ENCODE measurements around the gene SLC7A9. TPM values are rescaled to one million over a fixed set of nuclear protein-coding genes. Genes with fewer than 3 reads are reported as not detected.

SLC7A9 gene
- total and polyA plus RNA-seq, 10 of the 15 experiments (the other 5 are each of a cell fraction or from before 2014, with no cell fraction given) = 0.13 to 0.17 TPM; not detected in 8

DNA sequence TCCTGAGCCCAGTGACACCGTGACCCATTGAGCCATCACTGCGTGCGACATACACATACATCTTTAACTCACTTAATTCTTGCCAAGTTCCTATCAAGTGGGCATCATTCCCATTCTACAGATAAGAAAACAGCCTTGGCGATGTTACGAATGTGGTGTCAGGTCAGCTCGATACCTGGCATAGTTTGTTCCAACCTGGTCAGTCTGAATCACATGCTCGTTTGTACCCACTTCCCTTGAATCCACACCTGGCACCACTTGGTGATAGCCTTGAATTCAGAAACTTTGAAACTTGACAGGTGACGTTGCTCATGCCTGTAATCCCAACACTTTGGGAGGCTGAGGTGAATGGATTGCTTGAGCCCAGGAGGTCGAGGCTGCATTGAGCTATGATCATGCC, 59.1 kb downstream of the SLC7A9 start (continued):
- no peak for TF ChIP-seq NR2C2 (IDR thresholded peaks at IDR 0.05; ENCODE audit: borderline replicate concordance, control insufficient read depth, insufficient read length, low read depth)

DNA sequence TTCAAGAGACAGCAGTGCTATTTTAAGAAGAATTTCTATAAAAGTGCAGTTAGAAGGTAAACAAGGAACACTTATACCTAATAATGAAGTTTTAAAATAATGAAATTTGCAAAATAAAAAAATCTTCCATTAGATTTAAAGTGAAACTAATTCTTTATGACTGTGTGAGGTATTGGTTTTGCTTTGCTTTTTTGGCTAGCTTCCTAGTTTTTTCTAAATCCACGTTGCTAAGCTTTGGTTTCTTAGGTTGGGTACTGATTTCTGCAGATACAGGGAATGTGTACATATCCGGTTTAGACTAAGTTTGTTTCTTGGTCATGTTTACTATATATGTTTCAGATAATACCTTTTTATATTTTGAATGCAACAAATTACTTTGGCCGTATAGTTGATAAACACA, 59.8 kb downstream of the SLC7A9 start:
- 33% methylated on average over 3 of the region's 3 CpGs for WGBS (ENCODE audit: insufficient coverage, insufficient replicate concordance, low lambda C conversion rate, missing lambda C conversion rate)
- Histone ChIP-seq H2AFZ (ENCODE audit: control insufficient read depth, low read depth, low read length) (no peak overlapping the region), H3K27ac (ENCODE audit: control insufficient read depth, insufficient read depth) (no peak overlapping the region), H3K4me3 (no peak overlapping the region), H3K27me3 (replicated peaks in 1 of 2; ENCODE audit: control insufficient read depth in 2 of 2, insufficient read depth in 2 of 2, low read length in 1 of 2) (no peaks in the 10 kb centered on the region), H3K79me2 (ENCODE audit: control insufficient read depth, insufficient read depth, low read length) (no peaks in the 10 kb centered on the region), H4K20me1 (ENCODE audit: control insufficient read depth, insufficient read depth) (no peaks in the 10 kb centered on the region), H3K4me1 (ENCODE audit: control insufficient read depth, insufficient read depth, low read length) (peaks cover 6% of the 10 kb centered on the region), H3K9ac (ENCODE audit: control insufficient read depth, insufficient read depth, low read length) (no peak overlapping the region), H3K36me3 (ENCODE audit: control insufficient read depth in 2 of 2, insufficient read depth in 2 of 2, low read length in 1 of 2) (no peaks in the 10 kb centered on the region), H3K4me2 (ENCODE audit: control insufficient read depth, insufficient read depth) (no peak overlapping the region; the same call in 1 of the 2 replicates), H3K9me3 (replicated peaks; ENCODE audit: control insufficient read depth, insufficient read depth, low read length) (no peaks in the 10 kb centered on the region)
- in situ Hi-C loops (cut with MboI) = no loop called here
- TF ChIP-seq SMC3 (IDR thresholded peaks at IDR 0.05; ENCODE audit: borderline replicate concordance, low read length) (no peak), TARDBP (IDR thresholded peaks at IDR 0.05; ENCODE audit: borderline replicate concordance) (no peak), EZH2 (IDR thresholded peaks at IDR 0.05; ENCODE audit: borderline replicate concordance, control insufficient read depth, low read depth, low read length) (no peak), SRF (IDR thresholded peaks at IDR 0.05; ENCODE audit: low read depth in 2 of 2, low read length in 2 of 2) (no peak)
- TF ChIP-seq, protein P1, sequence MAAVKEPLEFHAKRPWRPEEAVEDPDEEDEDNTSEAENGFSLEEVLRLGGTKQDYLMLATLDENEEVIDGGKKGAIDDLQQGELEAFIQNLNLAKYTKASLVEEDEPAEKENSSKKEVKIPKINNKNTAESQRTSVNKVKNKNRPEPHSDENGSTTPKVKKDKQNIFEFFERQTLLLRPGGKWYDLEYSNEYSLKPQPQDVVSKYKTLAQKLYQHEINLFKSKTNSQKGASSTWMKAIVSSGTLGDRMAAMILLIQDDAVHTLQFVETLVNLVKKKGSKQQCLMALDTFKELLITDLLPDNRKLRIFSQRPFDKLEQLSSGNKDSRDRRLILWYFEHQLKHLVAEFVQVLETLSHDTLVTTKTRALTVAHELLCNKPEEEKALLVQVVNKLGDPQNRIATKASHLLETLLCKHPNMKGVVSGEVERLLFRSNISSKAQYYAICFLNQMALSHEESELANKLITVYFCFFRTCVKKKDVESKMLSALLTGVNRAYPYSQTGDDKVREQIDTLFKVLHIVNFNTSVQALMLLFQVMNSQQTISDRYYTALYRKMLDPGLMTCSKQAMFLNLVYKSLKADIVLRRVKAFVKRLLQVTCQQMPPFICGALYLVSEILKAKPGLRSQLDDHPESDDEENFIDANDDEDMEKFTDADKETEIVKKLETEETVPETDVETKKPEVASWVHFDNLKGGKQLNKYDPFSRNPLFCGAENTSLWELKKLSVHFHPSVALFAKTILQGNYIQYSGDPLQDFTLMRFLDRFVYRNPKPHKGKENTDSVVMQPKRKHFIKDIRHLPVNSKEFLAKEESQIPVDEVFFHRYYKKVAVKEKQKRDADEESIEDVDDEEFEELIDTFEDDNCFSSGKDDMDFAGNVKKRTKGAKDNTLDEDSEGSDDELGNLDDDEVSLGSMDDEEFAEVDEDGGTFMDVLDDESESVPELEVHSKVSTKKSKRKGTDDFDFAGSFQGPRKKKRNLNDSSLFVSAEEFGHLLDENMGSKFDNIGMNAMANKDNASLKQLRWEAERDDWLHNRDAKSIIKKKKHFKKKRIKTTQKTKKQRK (IDR thresholded peaks at IDR 0.05; ENCODE audit: low read depth, low read length) = no peak
- TF ChIP-seq, protein P2, sequence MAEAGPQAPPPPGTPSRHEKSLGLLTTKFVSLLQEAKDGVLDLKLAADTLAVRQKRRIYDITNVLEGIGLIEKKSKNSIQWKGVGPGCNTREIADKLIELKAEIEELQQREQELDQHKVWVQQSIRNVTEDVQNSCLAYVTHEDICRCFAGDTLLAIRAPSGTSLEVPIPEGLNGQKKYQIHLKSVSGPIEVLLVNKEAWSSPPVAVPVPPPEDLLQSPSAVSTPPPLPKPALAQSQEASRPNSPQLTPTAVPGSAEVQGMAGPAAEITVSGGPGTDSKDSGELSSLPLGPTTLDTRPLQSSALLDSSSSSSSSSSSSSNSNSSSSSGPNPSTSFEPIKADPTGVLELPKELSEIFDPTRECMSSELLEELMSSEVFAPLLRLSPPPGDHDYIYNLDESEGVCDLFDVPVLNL (IDR thresholded peaks at IDR 0.05; ENCODE audit: low read depth, low read length) = no peak
- intact Hi-C loops (cut with micrococcal nuclease; ENCODE audit: unreplicated experiment) = no loop called here
- ChIA-PET CTCF (no interaction called here), POLR2A (interaction anchor here (0.9 kb wide), 1 partner anchor 9 kb away, joined by 3 read pairs; no protein-coding TSS in a partner anchor), SMC1A (ENCODE audit: uncharacterized antibody, unreplicated experiment) (interaction anchor here (0.6 kb wide), 1 partner anchor 86 kb away, joined by 3 read pairs; no protein-coding TSS in a partner anchor), RAD21 (ENCODE audit: unreplicated experiment) (no interaction called here)
- DNase-seq (ENCODE audit: low read depth, low spot score) (no peak), FAIRE-seq (no peak), ATAC-seq (no peak)
- no TSS peak for BruUV-seq (replicated peaks)
